Inflammatory macrophage treated with lipopolysaccharide for 1 hour (primary cell): ENCODE results near the gene ONECUT3.
"Not testable (repeated sequence)": the region's sequence is repeated elsewhere in the genome, so short reads cannot be mapped to it uniquely, and the experiment has no call there.

Experiments
- DNase-seq, 2 donors: peaks; one replicate each; pipeline ENCODE4 v3.0.0-alpha.2; 2020 to 2022

Gene ONECUT3

DNA sequence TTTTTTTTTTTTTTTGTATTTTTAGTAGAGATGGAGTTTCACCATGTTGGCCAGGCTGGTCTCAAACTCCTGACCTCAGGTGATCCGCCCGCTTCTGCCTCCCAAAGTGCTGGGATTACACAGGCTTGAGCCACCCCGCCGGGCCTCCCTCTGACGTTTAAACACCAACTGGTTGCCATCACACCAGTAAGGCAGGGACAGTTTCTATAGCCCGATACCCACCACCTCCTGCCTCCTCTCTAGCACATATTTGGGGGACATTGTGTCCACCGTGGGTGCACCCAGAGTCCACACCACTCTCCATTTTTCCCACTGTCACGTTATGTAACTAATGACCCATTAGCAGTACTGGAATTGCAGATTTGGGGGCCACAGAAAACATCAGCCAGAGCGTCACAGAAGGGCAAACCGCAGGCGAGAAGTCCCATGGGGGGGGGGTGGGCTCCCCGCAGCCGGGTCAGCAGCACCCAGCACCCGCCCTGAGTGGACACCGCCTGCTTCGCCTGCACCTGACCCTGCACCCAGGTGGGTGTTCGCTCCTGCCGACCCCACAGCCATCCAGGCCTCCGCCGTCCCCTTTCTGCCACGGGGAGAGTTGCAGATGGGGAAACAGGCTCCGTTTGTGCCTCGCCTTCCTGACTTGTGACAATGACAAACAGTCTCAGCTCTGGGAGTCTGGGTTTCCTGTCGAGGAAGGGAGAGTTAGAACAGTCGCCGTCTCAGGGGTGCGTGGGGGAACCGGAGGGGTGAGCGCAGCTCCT lies 3.6 kb downstream of the ONECUT3 start:
- peak; percentile 19 to 60 for DNase-seq

DNA sequence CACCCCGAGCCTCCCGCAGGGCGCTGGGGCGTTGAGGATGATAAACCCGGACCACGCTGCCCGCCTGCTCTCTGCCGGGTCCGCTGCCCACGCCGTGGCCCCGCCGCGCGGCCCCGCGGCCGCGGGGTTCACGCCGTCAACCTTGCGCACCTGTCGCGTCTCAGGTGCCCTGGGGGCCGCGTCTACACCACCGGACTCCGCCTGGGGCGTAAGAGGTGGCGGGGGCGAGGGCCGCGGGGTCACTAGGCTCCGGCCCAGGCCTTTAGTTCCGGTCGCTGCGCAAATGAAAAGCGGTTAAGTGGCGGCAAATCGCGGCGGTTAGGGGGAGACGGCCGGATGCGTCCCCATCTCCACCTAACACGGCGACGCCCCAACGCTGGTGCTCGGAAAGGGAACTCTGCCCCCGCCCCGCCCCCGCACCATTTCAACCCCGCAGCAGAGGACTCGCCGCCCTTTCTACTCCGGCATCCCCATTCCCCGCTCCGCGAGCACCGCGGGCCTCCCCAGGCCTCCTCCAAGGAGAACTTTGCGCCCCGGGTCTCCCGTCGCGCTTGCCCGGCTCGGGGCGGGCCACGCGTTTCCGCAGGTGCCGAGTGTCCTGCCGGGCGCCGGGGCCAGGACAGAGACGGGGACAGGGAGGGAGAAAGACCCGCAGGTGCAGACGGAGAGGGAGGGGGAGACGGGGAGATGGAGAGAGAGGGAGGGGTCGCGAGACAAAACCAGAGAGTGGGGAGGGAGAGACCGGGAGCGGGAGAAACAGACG lies 4.3 kb downstream of the ONECUT3 start:
- DNase-seq: no peak

DNA sequence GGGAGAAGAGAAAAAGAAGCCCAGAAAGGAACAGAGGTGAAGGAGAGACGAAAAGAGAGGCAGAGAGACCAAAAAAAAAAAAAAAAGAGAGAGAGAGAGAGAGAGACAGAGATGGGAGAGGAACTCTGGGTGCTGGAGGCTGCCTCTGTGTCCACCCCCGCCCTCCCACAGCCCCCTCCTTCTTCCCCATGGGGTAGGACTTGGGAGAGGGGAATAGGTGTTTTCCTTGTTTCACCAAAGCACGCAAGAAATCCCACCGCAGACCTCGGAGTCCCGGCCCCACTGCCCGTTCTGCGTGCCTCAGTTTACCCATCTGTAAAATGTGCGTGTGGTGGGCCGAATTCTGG lies 4.9 kb downstream of the ONECUT3 start:
- DNase-seq: no peak

DNA sequence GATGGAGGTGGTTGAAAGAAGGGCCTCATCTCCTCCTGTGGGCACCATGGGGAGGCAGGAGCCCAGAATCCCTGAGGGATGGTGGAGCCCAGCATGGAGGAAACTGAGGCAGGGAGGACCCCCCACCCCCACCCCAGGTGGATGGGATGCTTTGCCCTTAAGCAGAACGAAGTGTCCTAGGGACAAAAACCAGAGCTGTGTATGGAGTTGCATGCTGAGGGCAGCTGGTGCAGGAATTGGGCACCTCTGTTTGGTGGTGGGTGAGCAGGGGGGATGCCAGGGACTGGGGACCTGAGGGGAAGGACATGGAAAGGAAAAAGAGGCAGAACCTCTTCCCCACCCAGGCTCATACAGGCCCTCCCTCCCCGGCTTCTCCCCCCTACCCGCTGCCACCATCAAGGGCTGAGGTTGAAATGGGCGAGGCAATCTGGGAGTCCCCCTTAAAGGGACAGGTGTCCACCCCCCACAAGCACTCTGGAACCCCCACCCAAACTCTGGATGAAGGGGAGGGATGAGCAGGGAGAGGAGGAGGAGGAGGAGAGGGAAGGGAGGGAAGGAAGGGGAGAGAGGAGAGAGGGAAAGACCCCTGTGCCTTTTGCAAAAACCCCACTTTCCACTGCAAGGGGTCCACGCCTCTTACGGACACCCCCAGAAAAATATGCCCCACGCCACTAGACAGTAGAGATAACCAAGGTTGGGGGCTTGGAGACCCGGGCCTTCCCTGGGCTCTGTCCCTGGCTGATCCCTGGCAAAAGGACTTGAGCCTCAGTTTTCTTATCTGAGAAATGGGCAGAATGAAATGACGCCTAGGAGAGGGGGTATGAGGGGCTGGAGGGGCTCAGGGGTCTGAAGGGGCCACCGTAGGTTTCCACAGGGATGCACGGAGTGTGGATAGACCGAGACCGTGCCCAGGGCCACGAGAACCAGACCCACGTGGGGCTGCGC lies 5.9 kb downstream of the ONECUT3 start:
- DNase-seq: no peak

DNA sequence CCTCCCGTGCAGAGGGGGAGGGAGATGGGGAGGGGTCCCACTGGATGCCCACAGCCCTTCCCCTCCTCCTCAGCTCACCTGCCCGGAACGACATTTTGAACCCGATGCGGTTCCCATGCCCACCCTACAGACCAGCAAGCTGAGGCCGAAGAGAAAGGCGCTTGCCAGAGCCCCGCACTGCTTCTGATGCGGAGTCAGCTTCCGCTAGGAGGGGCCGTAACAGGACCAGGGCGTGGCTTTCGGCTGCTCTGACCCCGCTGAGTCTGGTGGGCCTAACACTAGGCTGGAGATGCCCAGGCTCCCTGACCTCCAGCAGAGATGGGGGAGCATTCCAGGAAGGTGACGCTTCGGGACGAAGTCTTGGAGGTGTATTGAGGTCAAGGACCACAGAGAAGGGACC lies 6.7 kb downstream of the ONECUT3 start:
- no peak for DNase-seq

DNA sequence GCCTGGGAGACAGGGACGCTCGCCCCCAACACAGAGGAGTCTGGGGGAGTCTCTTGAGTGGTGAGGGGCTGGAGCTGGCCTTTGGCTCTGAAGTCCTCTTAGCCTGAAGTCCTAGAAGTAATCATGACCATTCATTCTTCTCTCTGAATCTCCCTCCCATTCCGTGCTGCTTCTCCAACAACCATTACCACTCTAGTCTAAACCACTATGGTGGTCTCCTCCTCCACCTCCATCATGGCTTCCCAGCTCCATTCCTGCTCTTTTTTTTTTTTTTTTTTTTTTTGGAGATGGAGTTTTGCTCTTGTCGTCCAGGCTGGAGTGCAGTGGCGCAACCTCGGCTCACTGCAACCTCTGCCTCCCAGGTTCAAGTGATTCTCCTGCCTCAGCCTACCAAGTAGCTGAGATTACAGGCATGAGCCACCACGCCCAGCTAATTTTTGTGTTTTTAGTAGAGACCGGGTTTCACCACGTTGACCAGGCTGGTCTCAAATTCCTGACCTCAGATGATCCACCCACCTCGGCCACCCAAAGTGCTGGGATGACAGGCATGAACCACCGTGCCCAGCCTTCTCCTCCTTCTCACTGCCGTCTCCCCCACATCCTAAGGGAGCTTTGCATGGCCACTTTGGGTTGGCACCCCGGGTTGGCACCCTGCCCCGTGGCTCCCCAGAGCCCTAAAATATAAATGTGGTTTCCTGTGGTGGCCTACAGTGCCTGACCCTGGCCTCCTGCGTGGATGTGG lies 7.7 kb downstream of the ONECUT3 start:
- DNase-seq: not testable (repeated sequence)

DNA sequence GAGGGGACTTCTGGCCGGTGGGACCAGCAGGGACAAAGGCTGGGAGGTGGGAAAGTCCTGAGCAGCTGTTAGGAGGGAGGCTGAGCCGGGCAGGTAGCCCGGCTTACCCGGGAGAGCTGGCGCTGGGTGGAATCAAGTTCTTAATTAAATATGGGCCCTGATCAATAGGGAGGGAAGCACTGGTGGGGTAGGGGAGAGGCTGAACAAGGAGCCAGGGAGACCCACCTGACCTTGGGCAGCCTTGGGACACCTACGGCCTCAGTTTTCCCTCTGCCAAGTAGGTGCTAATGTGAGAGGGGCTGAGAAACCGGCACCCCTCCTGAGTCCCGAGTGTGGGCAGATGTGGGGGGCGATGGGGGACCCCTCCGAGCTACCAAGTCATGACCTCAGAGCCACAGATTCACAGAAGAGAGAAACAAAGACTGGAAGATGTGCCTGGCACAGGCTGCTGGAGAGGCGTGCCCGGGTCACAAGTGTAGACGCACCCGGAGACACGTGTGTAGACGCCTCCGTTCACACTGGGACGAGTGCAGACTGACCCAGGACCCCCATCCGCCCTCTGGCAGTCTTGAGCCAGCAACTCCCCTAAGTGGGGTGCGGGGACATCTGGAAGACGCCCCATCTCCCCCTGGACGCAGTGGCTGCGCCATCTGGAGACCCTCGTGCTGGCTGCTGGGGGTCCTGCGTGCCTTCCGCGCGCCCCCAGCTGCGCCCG lies 8.4 kb downstream of the ONECUT3 start:
- no peak for DNase-seq

DNA sequence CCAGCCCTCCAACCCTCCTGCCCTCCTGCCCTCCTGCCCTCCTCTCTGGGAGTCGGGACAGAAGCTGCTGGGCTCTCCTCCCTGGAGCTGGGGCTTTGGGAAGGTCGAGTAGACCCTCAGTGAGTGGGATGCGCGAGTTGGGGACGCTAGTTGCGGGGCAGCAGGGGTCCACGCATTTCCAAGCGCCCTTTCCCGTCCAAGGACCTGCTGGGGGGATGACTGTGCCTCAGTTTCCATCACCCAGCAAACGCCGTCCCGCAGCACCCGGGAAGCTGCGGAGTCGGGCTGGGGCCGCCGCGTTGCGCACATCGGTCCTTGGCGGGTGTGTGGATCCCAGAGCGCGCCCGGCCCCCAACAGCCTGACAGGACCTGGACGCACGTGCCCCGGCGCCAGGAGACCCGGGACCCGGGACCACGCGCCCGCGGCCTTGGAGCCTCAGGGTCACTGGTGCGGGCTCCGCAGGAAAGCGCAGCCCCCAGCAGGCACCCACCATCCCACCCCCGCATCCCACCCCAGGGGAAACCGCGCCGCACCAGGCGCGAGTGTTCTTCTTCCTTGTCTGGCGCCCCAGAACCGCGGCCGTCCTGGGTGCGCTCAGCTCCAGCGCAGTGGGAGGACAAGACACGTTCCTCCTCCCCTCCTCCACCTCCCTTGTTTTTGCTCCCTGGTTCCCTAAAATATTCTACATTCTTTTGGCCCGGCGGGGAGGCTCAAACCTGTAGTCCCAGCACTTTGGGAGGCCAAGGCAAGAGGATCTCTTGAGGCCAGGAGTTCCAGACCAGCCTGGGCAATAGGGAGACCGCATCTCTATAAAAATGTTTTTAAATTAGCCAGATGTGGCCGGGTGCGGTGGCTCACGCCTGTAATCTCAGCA lies 9.2 kb downstream of the ONECUT3 start:
- DNase-seq: peak in 1 of 2 donors; percentile 5

DNA sequence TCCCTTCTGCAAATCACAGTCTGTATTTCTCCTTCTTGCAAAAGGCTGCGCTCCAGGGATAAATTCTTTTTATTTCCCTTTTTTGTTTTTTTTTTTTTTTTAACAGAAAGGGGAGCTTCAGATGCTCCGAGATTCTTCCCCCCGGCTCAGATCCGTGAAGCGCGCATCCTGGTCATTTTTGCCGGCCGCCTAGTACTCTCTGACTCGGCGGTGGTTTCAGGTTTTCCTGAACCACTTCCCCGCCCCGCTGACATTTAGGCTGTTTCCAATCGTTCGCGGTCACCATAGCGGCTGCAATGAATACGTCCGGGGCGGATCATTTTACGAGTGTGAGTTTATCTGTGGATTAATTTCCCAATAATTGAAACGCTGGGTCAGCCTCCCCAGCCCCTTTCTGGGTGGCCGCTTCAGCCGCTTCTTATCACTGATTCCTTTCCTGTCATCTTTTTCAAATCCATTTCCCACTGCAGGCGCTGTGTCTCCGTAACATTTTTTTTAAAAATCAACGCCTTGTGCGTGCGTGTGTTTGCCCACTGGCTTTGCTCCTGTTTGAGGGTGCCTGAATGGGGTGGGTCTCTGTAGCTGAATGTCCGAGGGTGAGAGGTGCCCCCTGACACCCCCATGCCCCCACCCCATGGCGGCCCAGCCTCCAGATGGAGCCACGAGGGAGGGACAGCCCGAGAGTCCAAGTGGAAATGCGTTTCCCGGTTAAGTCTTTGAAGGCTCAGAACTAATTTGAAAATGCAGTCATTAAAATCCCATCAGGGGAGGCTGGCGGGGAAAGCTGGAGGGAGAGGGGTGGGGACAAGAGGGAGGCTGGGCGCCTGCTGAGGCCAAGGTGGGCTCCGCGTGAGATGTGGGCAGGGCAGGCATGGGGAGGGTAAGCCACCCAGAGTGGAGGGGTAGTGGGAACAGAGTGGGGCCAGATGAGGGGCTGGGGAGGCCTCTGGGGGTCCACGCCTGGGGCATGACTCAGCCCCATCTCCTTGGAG lies 10.6 kb downstream of the ONECUT3 start:
- DNase-seq: no peak

DNA sequence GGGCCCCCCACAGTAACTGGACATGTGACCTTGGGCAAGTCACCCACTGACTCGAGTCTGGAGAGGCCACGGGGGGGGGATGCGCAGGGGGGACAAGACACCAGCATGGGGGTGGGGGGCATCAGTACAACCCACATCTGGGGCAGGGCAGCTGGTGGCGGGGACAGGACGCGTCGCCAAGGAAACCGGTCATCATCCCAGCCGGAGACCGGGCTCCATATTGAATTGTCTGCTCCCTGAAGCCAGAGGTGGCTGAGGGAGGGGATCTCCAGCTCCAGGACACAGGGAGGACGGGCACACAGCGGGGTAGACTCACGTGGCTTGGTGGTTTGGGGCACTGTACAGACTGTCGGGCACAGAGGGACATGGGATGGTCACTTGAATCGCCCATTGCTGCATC lies 11.4 kb downstream of the ONECUT3 start:
- no peak for DNase-seq

DNA sequence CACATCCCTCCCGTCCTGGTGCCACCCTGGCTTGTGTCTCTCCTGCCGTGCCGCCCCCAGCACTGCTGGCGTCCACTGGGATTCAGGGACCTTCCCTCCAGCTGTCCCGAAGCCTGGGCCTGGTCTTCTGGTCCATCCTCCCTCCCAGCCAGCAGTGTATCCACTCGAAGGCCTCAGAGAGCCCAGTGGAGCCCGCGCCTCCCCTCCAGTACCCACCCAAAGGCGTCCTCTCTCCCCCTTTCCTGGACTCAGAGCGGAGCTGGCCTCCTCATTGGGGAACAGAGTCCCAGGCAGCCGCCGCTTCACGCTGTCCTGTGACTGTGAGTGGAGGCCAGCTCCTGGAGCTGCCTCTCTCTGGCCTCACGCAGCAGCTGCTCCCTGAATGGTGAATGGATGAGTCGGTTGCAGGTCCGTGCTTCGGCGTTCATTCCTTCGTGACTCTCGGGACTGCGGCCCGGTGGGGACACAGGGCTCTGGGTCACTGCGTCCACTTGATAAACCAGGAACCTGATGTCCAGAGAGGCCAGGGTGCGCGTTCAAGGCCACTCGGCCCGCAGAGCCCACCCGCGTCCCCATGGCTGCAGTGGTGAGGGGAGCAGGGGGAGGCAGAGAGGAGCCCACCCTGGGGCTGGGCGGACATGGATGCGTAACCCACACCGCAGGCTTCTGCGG lies 12.1 kb downstream of the ONECUT3 start:
- no peak for DNase-seq

DNA sequence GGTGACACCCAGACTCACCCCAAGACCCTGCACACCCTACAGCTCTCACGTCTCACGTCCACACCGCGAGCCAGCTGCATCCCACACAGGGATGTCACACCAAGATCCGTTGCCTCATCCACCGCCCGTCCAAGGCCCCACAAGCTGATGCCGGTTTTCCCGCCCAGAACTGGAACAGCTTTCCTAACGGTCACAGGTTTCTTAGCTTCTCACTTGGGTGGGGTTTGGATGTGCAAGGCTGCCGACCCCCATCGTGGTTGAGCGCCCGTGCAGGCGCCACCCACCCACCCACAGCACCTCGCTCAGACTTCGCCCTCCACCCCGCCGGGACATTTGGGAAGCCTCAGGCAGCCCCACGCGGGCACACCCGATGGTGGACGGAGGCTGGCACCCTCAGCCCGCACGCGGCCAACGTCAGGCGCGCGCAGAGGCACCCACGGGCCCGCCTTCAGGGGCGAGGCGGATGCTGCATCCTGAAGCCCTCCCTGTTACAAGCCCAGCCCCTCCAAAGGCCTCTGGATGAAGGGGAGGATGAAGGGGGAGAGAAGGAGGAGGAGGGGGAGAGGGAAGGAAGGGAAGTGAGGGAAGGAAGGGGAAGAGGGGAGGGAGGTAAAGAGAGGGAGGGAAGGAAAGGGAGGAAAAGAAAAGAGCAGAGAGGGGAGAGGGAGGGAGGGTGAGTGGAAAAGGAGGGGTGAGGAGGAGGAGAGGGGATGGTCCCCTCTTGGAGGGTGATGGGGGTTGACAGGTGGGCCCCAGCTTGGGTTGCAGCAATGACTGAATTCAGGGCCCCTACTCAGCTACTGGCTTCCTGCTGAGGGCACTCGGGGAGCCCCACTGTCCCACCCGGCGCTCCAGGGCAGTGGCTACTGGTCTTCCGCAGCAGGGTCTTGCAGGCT lies 12.8 kb downstream of the ONECUT3 start:
- DNase-seq: no peak

DNA sequence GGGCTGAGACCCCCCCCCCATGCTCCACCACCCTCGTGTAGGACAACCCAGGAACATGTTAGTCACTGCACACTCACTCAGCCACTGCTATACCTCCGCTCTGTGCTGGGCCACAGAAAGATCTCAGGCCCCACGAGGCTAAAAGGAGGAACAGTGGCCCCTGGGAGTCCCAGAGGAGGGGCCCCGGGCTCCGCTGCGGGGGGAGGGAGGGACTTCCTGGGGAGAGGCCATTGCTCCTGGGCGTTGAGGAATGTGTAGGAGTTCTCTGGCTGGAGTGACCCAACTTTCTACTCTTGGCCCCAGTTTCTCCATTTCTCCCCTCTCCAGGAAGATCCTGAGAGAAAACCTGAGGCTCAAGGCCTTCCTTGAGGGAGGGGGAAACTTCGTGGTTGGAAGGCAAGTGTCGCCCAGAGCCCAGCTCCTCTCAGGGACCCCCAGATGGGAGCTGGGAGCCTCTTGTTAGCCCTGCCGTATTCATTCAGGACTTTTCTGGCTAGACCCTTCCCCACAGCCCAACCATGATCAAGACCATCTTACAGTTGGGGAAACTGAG lies 13.6 kb downstream of the ONECUT3 start:
- DNase-seq: peak; percentile 10 to 23

DNA sequence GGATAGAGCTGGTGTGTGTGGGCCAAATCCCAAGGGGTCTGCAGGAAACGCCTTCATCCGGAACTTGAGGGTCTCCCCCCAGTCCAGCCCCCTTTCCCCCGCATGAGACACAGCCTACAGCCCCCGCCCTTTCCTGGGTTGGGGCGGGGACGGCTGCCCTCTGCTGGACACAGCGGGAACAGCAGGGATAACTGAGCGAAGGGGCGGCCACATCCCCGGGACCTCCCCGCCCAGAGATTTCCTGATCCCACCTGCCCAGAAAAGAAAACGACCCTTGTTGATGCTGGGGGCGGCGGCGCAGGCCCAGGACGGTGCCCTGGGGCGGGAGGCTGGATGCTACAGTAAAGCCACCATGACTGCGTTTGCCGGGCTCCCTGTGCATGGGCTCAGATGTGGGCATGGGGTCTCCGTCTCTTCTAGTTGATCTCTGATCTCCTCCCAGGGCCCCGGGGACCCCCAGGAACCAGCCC lies 14.2 kb downstream of the ONECUT3 start:
- DNase-seq: peak in 1 of 2 donors; percentile 65

DNA sequence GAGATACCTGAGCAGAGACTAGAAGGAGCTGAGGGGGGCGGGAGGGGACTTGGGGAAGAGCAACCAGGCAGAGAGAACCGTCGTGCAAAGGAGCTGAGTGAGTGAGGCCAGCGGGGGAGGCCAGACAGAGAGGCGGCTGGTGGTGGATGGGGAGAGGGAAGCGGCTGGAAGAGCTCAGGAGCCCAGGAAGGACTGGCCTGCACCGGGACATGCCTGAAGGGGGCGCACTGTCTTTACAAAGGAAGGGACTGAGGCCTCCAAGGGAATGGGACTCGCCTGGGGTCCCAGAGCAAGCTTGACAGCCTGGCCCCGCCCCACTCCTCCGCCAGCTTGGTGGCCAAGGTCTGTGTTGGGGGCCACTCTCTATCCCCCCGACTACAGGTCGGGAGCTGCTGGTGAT lies 14.9 kb downstream of the ONECUT3 start:
- peak in 1 of 2 donors; percentile 36 for DNase-seq

DNA sequence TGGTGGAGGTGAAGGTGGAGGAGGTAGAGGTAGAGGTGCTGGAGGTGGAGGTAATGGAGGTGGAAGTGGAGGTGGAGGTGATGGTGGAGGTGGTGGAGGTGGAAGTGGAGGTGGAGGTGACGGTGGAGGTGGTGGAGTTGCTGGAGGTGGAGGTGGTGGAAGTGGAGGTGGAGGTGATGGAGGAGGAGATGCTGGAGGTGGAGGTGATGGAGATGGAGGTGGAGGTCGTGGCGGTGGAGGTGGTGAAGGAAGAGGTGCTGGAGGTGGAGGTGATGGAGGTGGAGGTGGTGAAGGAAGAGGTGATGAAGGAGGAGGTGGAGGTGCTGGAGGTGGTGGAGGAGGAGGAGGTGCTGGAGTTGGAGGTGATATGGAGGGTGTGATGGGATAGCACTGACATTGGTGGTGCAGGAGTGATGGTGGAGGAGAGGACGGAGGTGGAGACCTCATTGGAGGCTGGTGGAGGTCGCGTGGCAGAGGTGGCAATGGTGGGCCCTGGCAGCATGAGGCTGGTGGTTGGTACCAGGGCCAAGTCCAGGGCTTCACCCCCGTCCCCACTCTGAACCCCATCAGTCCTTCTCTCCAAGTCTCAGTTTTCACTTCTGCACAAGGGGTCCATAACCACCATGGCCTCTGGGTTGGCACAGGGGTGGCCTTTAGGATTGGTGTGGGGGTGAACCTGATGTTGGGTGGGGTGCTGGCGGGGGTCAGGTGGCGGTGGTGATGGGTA lies 15.8 kb downstream of the ONECUT3 start:
- DNase-seq: no peak

DNA sequence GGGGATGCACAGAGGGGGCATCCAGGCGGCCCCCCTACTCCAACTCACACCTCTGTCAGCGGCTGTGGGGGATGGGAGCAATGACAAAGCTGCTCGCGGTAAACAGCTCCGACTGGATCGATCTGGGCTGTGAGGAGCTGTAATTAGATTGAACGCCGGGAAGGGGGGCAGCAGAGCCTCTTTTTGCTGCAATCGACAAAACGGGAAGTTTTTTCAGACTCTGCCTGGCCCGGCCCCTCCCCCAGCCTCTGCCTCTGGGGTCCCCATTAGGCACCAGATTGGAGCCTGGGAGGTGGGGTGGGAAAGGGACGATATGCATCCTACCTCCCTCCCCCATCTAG lies 16.3 kb downstream of the ONECUT3 start:
- DNase-seq: no peak
